Brain microvascular endothelial cell (primary cell): ENCODE results near the gene FBXO38.
A peak's percentile ranks its signal among the peaks of the same experiment; 100 is the strongest.

ENCODE experiments used
- DNase-seq: peaks from one replicate; pipeline ENCODE4 v3.0.0-alpha.2; 2020
- H3K27ac ChIP-seq: fragments of 250-450 bp; sonication (Bioruptor Pico); 2 replicates; pipeline ENCODE4 v1.5.1; 2020; ENCODE audit warnings: mild to moderate bottlenecking, moderate library complexity
- H3K27me3 ChIP-seq: fragments of 250-450 bp; sonication (Bioruptor Pico); replicated peaks from 2 replicates; pipeline ENCODE4 v1.5.1; 2020; ENCODE audit warnings: mild to moderate bottlenecking
- H3K36me3 ChIP-seq: fragments of 250-450 bp; sonication (Bioruptor Pico); replicated peaks from 2 replicates; pipeline ENCODE4 v1.5.1; 2020; ENCODE audit warnings: mild to moderate bottlenecking
- H3K4me3 ChIP-seq: 2 replicates; pipeline ENCODE4 v1.5.1; 2011; ENCODE audit warnings: low read depth, mild to moderate bottlenecking, control low read depth, low read length, moderate library complexity
- CTCF ChIP-seq: IDR thresholded peaks from 2 replicates; pipeline ENCODE4 v1.5.1; 2011; ENCODE audit warnings: low read depth, mild to moderate bottlenecking, moderate library complexity, low read length, control low read depth, inconsistent platforms; ENCODE audit errors: missing control alignments
- in situ Hi-C: cut with HindIII; loops from 2 replicates; pipeline ENCODE4 v1.10.0; 2017; ENCODE audit warnings: low sequenced_read_pairs, low pct_ligation_motif_present

Gene FBXO38

GRCh38 chr5:148418511-148418910 is 34.8 kb downstream of the FBXO38 start:
- TF ChIP-seq CTCF = no peak
- in situ Hi-C loops = no loop called here
- Histone ChIP-seq H3K27ac (no peak overlapping the region), H3K27me3 (no peaks in the 10 kb centered on the region), H3K36me3 (peaks cover 62% of the 10 kb centered on the region), H3K4me3 (no peak overlapping the region)
- no peak for DNase-seq

GRCh38 chr5:148421661-148422060 is 37.9 kb downstream of the FBXO38 start:
- no peak for TF ChIP-seq CTCF
- in situ Hi-C loops = no loop called here
- H3K27ac ChIP-seq = no peak overlapping the region
- no peak for DNase-seq
- no peak overlapping the region for H3K4me3 ChIP-seq
- H3K27me3 ChIP-seq = no peaks in the 10 kb centered on the region
- H3K36me3 ChIP-seq = peaks cover 68% of the 10 kb centered on the region

- H3K27ac ChIP-seq = no peak overlapping the region
- peak; percentile 1 for DNase-seq
- TF ChIP-seq CTCF = no peak
- H3K36me3 ChIP-seq = peaks cover 59% of the 10 kb centered on the region
- H3K4me3 ChIP-seq = no peak overlapping the region
- H3K27me3 ChIP-seq = no peaks in the 10 kb centered on the region
- in situ Hi-C loops = loop anchor here (25.0 kb wide), 1 partner anchor 311 kb away; no protein-coding TSS in a partner anchor
These were observed 42.0 kb downstream of the FBXO38 start for GRCh38 chr5:148425808-148426207.

- Histone ChIP-seq H3K27me3 (no peaks in the 10 kb centered on the region), H3K27ac (no peak overlapping the region), H3K36me3 (peaks cover 59% of the 10 kb centered on the region), H3K4me3 (no peak overlapping the region)
- no peak for DNase-seq
- in situ Hi-C loops = loop anchor here (25.0 kb wide), 1 partner anchor 311 kb away; no protein-coding TSS in a partner anchor
- TF ChIP-seq CTCF = no peak
These were observed 42.8 kb downstream of the FBXO38 start for GRCh38 chr5:148426514-148426913.

GRCh38 chr5:148427370-148428042 is 43.7 kb downstream of the FBXO38 start:
- H3K27ac ChIP-seq = no peak overlapping the region
- H3K36me3 ChIP-seq = peaks cover 53% of the 10 kb centered on the region
- H3K4me3 ChIP-seq = no peak overlapping the region
- DNase-seq = no peak
- H3K27me3 ChIP-seq = no peaks in the 10 kb centered on the region
- TF ChIP-seq CTCF = no peak
- in situ Hi-C loops = loop anchor here (25.0 kb wide), 1 partner anchor 310 kb away; no protein-coding TSS in a partner anchor

- Histone ChIP-seq H3K27me3 (no peaks in the 10 kb centered on the region), H3K27ac (no peak overlapping the region), H3K4me3 (no peak overlapping the region), H3K36me3 (peaks cover 53% of the 10 kb centered on the region)
- no peak for DNase-seq
- no peak for TF ChIP-seq CTCF
- in situ Hi-C loops = loop anchor here (25.0 kb wide), 1 partner anchor 308 kb away; no protein-coding TSS in a partner anchor
These were observed 45.1 kb downstream of the FBXO38 start for GRCh38 chr5:148428848-148429247.
